ENCODE results near the gene ZNF557.

ZNF557 gene

DNA sequence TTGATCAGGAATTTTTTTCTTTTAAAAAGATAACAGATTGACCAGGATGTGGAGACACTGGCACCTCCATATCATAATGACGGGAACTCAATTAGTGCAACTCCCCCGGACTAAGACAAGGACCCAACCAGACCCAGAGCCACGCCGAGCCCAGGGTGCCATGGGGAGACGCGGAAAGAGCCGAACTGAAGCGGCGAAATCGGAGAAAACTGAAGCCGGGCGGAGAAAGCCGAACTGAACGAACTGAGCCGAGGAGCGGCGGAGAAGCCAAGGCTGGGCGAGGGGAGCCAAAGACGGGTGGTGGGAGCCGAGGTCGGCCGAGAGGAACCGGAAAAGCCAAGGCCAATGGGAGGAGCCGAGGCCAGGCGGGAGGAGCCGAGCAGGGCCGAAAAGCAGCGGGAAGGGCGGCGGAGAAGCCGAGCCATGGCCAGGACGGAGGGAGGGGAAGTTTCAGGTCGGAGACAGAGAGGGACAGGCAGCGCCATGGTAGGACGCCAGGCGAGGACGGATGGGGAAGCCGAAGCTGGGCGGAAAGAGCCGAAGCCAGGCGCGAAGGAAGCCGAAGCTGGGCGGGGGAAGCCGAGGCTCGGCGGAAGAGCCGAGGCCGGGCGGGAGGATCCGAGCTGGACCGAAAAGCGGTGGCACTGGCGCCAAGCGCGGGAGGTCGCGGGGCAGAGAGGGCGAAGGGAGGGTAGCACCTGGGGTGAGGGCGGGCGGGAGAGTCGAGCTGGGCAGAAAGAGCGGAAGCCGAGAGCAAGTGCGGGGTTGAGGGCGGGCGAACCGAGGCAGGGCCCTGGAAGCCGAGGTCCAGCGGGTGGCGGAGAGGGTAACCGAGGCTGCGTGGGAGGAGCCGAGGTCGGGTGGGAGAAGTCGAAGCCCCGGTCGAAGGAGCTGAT, 29.4 kb downstream of the ZNF557 start (continued):
- no peak for TF ChIP-seq ZNF239 (tag by site-specific recombination; IDR thresholded peaks at IDR 0.05)
- TF ChIP-seq, protein P1, sequence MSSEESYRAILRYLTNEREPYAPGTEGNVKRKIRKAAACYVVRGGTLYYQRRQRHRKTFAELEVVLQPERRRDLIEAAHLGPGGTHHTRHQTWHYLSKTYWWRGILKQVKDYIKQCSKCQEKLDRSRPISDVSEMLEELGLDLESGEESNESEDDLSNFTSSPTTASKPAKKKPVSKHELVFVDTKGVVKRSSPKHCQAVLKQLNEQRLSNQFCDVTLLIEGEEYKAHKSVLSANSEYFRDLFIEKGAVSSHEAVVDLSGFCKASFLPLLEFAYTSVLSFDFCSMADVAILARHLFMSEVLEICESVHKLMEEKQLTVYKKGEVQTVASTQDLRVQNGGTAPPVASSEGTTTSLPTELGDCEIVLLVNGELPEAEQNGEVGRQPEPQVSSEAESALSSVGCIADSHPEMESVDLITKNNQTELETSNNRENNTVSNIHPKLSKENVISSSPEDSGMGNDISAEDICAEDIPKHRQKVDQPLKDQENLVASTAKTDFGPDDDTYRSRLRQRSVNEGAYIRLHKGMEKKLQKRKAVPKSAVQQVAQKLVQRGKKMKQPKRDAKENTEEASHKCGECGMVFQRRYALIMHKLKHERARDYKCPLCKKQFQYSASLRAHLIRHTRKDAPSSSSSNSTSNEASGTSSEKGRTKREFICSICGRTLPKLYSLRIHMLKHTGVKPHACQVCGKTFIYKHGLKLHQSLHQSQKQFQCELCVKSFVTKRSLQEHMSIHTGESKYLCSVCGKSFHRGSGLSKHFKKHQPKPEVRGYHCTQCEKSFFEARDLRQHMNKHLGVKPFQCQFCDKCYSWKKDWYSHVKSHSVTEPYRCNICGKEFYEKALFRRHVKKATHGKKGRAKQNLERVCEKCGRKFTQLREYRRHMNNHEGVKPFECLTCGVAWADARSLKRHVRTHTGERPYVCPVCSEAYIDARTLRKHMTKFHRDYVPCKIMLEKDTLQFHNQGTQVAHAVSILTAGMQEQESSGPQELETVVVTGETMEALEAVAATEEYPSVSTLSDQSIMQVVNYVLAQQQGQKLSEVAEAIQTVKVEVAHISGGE (tag by site-specific recombination; conservative IDR thresholded peaks at IDR 0.05; ENCODE audit: low read depth), result peak; percentile 79
- TF ChIP-seq, protein P2, sequence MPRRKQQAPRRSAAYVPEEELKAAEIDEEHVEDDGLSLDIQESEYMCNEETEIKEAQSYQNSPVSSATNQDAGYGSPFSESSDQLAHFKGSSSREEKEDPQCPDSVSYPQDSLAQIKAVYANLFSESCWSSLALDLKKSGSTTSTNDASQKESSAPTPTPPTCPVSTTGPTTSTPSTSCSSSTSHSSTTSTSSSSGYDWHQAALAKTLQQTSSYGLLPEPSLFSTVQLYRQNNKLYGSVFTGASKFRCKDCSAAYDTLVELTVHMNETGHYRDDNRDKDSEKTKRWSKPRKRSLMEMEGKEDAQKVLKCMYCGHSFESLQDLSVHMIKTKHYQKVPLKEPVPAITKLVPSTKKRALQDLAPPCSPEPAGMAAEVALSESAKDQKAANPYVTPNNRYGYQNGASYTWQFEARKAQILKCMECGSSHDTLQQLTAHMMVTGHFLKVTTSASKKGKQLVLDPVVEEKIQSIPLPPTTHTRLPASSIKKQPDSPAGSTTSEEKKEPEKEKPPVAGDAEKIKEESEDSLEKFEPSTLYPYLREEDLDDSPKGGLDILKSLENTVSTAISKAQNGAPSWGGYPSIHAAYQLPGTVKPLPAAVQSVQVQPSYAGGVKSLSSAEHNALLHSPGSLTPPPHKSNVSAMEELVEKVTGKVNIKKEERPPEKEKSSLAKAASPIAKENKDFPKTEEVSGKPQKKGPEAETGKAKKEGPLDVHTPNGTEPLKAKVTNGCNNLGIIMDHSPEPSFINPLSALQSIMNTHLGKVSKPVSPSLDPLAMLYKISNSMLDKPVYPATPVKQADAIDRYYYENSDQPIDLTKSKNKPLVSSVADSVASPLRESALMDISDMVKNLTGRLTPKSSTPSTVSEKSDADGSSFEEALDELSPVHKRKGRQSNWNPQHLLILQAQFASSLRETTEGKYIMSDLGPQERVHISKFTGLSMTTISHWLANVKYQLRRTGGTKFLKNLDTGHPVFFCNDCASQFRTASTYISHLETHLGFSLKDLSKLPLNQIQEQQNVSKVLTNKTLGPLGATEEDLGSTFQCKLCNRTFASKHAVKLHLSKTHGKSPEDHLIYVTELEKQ (tag by site-specific recombination; IDR thresholded peaks at IDR 0.05; ENCODE audit: borderline replicate concordance), result no peak
- 0 out of 2 replicates have a peak, but pooled peaks have one; percentile 36 for TF ChIP-seq PRDM1 (tag by site-specific recombination; IDR thresholded peaks at IDR 0.05)
- TF ChIP-seq, protein P3, sequence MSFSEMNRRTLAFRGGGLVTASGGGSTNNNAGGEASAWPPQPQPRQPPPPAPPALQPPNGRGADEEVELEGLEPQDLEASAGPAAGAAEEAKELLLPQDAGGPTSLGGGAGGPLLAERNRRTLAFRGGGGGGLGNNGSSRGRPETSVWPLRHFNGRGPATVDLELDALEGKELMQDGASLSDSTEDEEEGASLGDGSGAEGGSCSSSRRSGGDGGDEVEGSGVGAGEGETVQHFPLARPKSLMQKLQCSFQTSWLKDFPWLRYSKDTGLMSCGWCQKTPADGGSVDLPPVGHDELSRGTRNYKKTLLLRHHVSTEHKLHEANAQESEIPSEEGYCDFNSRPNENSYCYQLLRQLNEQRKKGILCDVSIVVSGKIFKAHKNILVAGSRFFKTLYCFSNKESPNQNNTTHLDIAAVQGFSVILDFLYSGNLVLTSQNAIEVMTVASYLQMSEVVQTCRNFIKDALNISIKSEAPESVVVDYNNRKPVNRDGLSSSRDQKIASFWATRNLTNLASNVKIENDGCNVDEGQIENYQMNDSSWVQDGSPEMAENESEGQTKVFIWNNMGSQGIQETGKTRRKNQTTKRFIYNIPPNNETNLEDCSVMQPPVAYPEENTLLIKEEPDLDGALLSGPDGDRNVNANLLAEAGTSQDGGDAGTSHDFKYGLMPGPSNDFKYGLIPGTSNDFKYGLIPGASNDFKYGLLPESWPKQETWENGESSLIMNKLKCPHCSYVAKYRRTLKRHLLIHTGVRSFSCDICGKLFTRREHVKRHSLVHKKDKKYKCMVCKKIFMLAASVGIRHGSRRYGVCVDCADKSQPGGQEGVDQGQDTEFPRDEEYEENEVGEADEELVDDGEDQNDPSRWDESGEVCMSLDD (tag by site-specific recombination; IDR thresholded peaks at IDR 0.05), result no peak
- TF ChIP-seq ZNF585B (tag by site-specific recombination; IDR thresholded peaks at IDR 0.05), result no peak
- TF ChIP-seq, protein P4, sequence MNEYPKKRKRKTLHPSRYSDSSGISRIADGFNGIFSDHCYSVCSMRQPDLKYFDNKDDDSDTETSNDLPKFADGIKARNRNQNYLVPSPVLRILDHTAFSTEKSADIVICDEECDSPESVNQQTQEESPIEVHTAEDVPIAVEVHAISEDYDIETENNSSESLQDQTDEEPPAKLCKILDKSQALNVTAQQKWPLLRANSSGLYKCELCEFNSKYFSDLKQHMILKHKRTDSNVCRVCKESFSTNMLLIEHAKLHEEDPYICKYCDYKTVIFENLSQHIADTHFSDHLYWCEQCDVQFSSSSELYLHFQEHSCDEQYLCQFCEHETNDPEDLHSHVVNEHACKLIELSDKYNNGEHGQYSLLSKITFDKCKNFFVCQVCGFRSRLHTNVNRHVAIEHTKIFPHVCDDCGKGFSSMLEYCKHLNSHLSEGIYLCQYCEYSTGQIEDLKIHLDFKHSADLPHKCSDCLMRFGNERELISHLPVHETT (tag by site-specific recombination; IDR thresholded peaks at IDR 0.05), result 0 out of 2 replicates have a peak, but pooled peaks have one; percentile 24
- peak; percentile 69 for TF ChIP-seq SP7 (tag by site-specific recombination; IDR thresholded peaks at IDR 0.05)
- peak; percentile 53; the same call in 1 of the 2 replicates for TF ChIP-seq INSM2 (tag by site-specific recombination; IDR thresholded peaks at IDR 0.05)
- TF ChIP-seq, protein P5, sequence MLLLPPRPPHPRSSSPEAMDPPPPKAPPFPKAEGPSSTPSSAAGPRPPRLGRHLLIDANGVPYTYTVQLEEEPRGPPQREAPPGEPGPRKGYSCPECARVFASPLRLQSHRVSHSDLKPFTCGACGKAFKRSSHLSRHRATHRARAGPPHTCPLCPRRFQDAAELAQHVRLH (tag by site-specific recombination; IDR thresholded peaks at IDR 0.05), result peak; percentile 89
- TF ChIP-seq, protein P6, sequence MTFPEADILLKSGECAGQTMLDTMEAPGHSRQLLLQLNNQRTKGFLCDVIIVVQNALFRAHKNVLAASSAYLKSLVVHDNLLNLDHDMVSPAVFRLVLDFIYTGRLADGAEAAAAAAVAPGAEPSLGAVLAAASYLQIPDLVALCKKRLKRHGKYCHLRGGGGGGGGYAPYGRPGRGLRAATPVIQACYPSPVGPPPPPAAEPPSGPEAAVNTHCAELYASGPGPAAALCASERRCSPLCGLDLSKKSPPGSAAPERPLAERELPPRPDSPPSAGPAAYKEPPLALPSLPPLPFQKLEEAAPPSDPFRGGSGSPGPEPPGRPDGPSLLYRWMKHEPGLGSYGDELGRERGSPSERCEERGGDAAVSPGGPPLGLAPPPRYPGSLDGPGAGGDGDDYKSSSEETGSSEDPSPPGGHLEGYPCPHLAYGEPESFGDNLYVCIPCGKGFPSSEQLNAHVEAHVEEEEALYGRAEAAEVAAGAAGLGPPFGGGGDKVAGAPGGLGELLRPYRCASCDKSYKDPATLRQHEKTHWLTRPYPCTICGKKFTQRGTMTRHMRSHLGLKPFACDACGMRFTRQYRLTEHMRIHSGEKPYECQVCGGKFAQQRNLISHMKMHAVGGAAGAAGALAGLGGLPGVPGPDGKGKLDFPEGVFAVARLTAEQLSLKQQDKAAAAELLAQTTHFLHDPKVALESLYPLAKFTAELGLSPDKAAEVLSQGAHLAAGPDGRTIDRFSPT (tag by site-specific recombination; IDR thresholded peaks at IDR 0.05), result peak; percentile 100
- peak; percentile 94 for TF ChIP-seq ZFHX2 (tag by site-specific recombination; conservative IDR thresholded peaks at IDR 0.05)
- TF ChIP-seq ZBTB7A (tag by site-specific recombination; IDR thresholded peaks at IDR 0.05; ENCODE audit: low read depth), result peak; percentile 54; the same call in 1 of the 2 replicates
- TF ChIP-seq ZNF175 (tag by site-specific recombination; IDR thresholded peaks at IDR 0.05), result no peak
- no peak for TF ChIP-seq ZNF292 (tag by site-specific recombination; IDR thresholded peaks at IDR 0.05; ENCODE audit: borderline replicate concordance, low read depth)
- TF ChIP-seq, protein P7, sequence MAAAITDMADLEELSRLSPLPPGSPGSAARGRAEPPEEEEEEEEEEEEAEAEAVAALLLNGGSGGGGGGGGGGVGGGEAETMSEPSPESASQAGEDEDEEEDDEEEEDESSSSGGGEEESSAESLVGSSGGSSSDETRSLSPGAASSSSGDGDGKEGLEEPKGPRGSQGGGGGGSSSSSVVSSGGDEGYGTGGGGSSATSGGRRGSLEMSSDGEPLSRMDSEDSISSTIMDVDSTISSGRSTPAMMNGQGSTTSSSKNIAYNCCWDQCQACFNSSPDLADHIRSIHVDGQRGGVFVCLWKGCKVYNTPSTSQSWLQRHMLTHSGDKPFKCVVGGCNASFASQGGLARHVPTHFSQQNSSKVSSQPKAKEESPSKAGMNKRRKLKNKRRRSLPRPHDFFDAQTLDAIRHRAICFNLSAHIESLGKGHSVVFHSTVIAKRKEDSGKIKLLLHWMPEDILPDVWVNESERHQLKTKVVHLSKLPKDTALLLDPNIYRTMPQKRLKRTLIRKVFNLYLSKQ (tag by site-specific recombination; IDR thresholded peaks at IDR 0.05; ENCODE audit: borderline replicate concordance), result no peak
- peak; percentile 57; the same call in 1 of the 2 replicates for TF ChIP-seq KLF7 (tag by site-specific recombination; IDR thresholded peaks at IDR 0.05; ENCODE audit: borderline replicate concordance)
- peak; percentile 68 for TF ChIP-seq ZNF600 (tag by site-specific recombination; IDR thresholded peaks at IDR 0.05)

Data from HEK293 (cell line).